Psoas muscle (tissue), 8 donors: ENCODE results near the gene FHAD1. TPM values are rescaled to one million over a fixed set of nuclear protein-coding genes. Genes with fewer than 3 reads are reported as not detected.
"Not testable (repeated sequence)": the region's sequence is repeated elsewhere in the genome, so short reads cannot be mapped to it uniquely, and the experiment has no call there.

ENCODE experiments used
- ATAC-seq, 4 donors: fragments of 200-7000 bp; cut with Tn5 transposase; one replicate each; pipeline ENCODE4 v1.9.1; 2020; ENCODE audit warnings: moderate library complexity in 3 of 4, mild to moderate bottlenecking in 2 of 4
- DNase-seq, 2 donors: peaks; one replicate each; pipeline ENCODE4 v3.0.0-alpha.2; 2020
- H3K27ac ChIP-seq: fragments of 200-600 bp; one replicate; pipeline ENCODE4 v1.8.0; 2022
- H3K27me3 ChIP-seq, 3 donors: fragments of 200-600 bp in 1 of 3; one replicate each; pipeline versions ENCODE4 v1.6.1 to v1.8.0; 2013 to 2022; ENCODE audit warnings: low read length in 2 of 3, mild to moderate bottlenecking in 2 of 3, moderate library complexity in 1 of 3; ENCODE audit not compliant: insufficient read depth in 3 of 3
- H3K36me3 ChIP-seq, 2 donors: fragments of 200-600 bp in 1 of 2; one replicate each; pipeline versions ENCODE4 v1.6.1 to v1.8.0; 2013 to 2022; ENCODE audit warnings: low read depth in 1 of 2, mild to moderate bottlenecking in 1 of 2, moderate library complexity in 1 of 2; ENCODE audit not compliant: insufficient read depth in 1 of 2
- H3K4me1 ChIP-seq: fragments of 200-600 bp; one replicate; pipeline ENCODE4 v1.8.0; 2022
- H3K4me3 ChIP-seq: fragments of 200-600 bp; one replicate; pipeline ENCODE4 v1.8.0; 2022; ENCODE audit warnings: mild to moderate bottlenecking
- H3K9me3 ChIP-seq: fragments of 200-600 bp; one replicate; pipeline ENCODE4 v1.8.0; 2022
- CTCF ChIP-seq: fragments of 200-600 bp; IDR thresholded peaks from one replicate; pipeline ENCODE4 v1.8.0; 2022; ENCODE audit warnings: antibody characterized with exemption
- WGBS, 3 donors: extraction: QIAGEN DNeasy Blood & Tissue Kit; methylation state at CpG; one replicate each; pipeline versions ENCODE4 v1.1.6 to v1.1.7; 2013; 5-methylcytosine and 5-hydroxymethylcytosine counted together
- intact Hi-C, 2 donors: fragments of 100-400 bp; cut with DNase I; formaldehyde crosslinking; loops; one replicate each; pipeline versions ENCODE4 v1.11.0 to v1.14.2; 2022
- polyA plus RNA-seq, 3 donors: library from polyadenylated mRNA; stranded (reverse); fragments of 200-250 nt; gene quantifications; one replicate each; pipeline ENCODE4 v1.2.3, GENCODE V29; 2013
- total RNA-seq, 4 donors: library from RNA; stranded (reverse); fragmentation: NEBNext Ultra II Directional in 2 of 4; extraction: Animal tissue kit (Norgen Biotek cat#: 25700) in 2 of 4; gene quantifications; one replicate each; pipeline versions ENCODE4 v1.2.1 to v1.2.4, GENCODE V29; 2021 to 2023
- donor health status: healthy with polysubstance abuse.
- donor health status: DM: no; HTN: no; CAD: no; lungs with moderate emphysema.
- donor health status: Bipolar disorder and iron deficiency.
- donor health status: healthy.
- donor health status: DM: yes; HTN: yes; CAD: no.
- donor health status: DM: no; HTN: no; CAD: no.
- donor health status: DM: no; HTN: no; CAD: no.
- donor health status: DM: yes; HTN: yes; CAD: no.

The FHAD1 gene
- total and polyA plus RNA-seq, 7 donors, result 0.03 to 0.24 (median 0.06) TPM; not detected in 4

DNA sequence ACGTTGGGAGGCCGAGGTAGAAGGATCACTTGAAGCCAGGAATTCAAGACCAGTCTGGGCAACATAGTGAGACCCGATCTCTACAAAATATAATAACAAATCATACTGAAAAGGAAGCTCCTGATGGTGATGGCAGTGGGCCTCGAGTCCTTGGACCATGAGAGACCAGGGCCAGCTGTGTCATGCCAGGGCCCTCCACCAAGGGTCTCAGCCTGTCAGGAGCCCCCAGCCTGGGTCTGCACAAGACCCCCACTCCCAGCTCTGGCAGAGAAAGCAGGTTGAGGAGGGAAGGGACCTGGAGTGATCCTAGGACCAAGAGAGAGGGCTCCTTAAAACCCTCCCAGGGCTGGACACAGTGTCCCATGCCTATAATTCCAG, 184.5 kb downstream of the FHAD1 start:
- no peak overlapping the region for H3K27ac ChIP-seq
- WGBS, 3 donors, result 64 to 74% (median 68%) methylated on average over 4 of the region's 4 CpGs

DNA sequence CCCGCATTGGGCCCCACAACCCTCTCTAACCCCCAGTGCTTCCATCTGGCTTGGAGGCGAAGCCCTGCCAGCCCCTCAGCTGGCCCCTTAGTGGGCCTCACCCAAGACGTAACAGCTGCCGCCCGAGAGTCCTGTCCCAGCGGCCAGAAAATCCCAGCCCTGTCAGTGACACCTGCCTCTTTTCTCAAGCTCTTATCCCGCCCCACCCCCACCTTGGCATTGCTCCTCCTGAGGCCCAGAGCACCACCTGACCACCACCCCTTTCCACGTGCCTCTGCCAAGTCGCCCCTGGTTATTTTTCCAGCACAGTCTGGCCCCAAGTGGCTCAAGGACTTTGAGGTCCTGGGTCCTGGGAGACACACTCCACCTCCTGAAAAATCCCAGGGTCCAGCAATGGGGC, 185.3 kb downstream of the FHAD1 start:
- H3K27ac ChIP-seq, result no peak overlapping the region
- H3K4me1 ChIP-seq, result no peaks in the 10 kb centered on the region
- no peak overlapping the region for H3K4me3 ChIP-seq
- ATAC-seq (peak in 1 of 4 donors; percentile 31), DNase-seq (no peak)
- no peaks in the 10 kb centered on the region for H3K27me3 ChIP-seq
- H3K9me3 ChIP-seq, result no peaks in the 10 kb centered on the region
- intact Hi-C loops, result loop anchor here in 1 of 2 donors (10.0 kb wide), 1 partner anchor 308 kb away; no protein-coding TSS in a partner anchor
- TF ChIP-seq CTCF, result no peak
- WGBS, 3 donors, result 19 to 34% (median 23%) methylated on average over 9 of the region's 9 CpGs
- no peaks in the 10 kb centered on the region for H3K36me3 ChIP-seq

More for the DNA sequence above, 184.5 kb downstream of the FHAD1 start:
- Histone ChIP-seq H3K27me3 (no peaks in the 10 kb centered on the region), H3K36me3 (no peaks in the 10 kb centered on the region), H3K9me3 (no peaks in the 10 kb centered on the region), H3K4me1 (no peaks in the 10 kb centered on the region), H3K4me3 (no peak overlapping the region)
- DNase-seq (no peak), ATAC-seq (no peak)
- intact Hi-C loops, result loop anchor here in 1 of 2 donors (1.0 to 10.0 kb wide), 2 partner anchors 107 to 307 kb away; no protein-coding TSS in a partner anchor
- TF ChIP-seq CTCF, result no peak

DNA sequence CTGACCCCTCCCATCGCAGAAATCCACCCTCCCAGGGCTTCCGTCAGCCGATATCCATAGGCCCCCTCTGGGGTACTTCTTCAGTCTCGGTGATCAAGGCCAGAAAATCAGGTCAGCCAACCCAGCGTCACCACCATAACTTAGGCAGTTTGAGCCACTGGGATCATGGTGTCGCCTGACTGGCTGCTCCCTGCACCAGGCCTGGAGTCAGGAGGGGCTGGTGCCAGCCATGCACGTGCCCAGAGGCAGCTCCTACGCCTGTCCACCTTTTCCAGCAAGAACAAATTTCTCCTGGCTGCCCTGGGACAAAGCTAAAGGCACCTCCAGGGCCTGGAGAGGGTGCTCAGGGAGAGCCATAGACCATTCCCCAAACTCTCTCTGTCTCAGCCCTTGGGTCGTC, 186.4 kb downstream of the FHAD1 start:
- Histone ChIP-seq H3K4me1 (no peaks in the 10 kb centered on the region), H3K36me3 (no peaks in the 10 kb centered on the region), H3K27me3 (no peaks in the 10 kb centered on the region), H3K27ac (no peak overlapping the region), H3K4me3 (no peak overlapping the region), H3K9me3 (no peaks in the 10 kb centered on the region)
- DNase-seq, result no peak
- 86 to 90% (median 87%) methylated on average over 9 of the region's 9 CpGs for whole genome bisulfite sequencing, 3 donors
- intact Hi-C loops, result loop anchor here in 1 of 2 donors (10.0 kb wide), 1 partner anchor 309 kb away; no protein-coding TSS in a partner anchor
- no peak for TF ChIP-seq CTCF
- no peak for ATAC-seq

DNA sequence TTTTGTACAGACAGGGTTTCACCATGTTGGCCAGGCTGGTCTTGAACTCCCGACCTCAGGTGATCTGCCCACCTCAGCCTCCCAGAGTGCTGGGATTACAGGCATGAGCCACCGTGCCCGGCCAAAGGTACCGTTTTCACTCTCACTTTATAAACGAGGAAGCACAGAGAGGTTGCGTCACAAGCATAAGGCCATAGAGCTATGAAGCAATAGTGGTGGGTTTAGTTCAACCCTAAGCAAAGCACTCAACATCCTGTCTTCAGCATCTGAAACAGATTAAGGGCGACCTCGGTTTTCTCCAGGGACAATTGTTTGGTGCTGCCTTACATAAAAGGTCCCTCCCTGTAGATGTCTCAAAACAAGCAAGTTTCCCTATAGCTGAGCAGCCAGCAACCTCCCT, 187.7 kb downstream of the FHAD1 start:
- not testable (repeated sequence) for H3K4me1 ChIP-seq, H3K27me3 ChIP-seq, H3K36me3 ChIP-seq, H3K9me3 ChIP-seq, H3K4me3 ChIP-seq, DNase-seq, H3K27ac ChIP-seq, ATAC-seq
- 73 to 78% (median 78%) methylated on average over 8 of the region's 8 CpGs for WGBS, 3 donors
- intact Hi-C loops, result loop anchor here in 1 of 2 donors (10.0 kb wide), 1 partner anchor 310 kb away; no protein-coding TSS in a partner anchor

- no peaks in the 10 kb centered on the region for H3K4me1 ChIP-seq
- intact Hi-C loops, result loop anchor here in 1 of 2 donors (10.0 kb wide), 1 partner anchor 311 kb away; no protein-coding TSS in a partner anchor
- no peak for ATAC-seq
These were observed 188.4 kb downstream of the FHAD1 start for GRCh38 chr1:15435239-15436077.

More at GRCh38 chr1:15435239-15436077, 188.4 kb downstream of the FHAD1 start:
- no peaks in the 10 kb centered on the region for H3K27me3 ChIP-seq
- H3K9me3 ChIP-seq, result no peaks in the 10 kb centered on the region
- 96 to 98% (median 96%) methylated on average over 17 of the region's 17 CpGs for WGBS, 3 donors
- DNase-seq, result no peak
- H3K27ac ChIP-seq, result no peak overlapping the region
- H3K36me3 ChIP-seq, result no peaks in the 10 kb centered on the region
- no peak overlapping the region for H3K4me3 ChIP-seq
- no peak for TF ChIP-seq CTCF
